WTC11 (cell line): Measurements from ENCODE around the gene TMEM184A.

Experiments used
- FOXP1 ChIP-seq: sonication (generic); formaldehyde crosslinking; IDR thresholded peaks from 2 replicates; pipeline ENCODE4 v1.8.0; 2022; ENCODE audit warnings: missing genetic modification reagents, mild to moderate bottlenecking, moderate library complexity, borderline replicate concordance
- TEAD1 ChIP-seq: sonication (generic); formaldehyde crosslinking; IDR thresholded peaks from 2 replicates; pipeline ENCODE4 v1.8.0; 2022; ENCODE audit warnings: mild to moderate bottlenecking, missing genetic modification reagents
- ZNF232 ChIP-seq: sonication (generic); formaldehyde crosslinking; IDR thresholded peaks from 2 replicates; pipeline ENCODE4 v1.8.0; 2022; ENCODE audit warnings: mild to moderate bottlenecking, missing genetic modification reagents
- TF ChIP-seq, protein P1 (sequence below): fragments of 250-450 bp; sonication (Bioruptor Pico); IDR thresholded peaks from 2 replicates; pipeline ENCODE4 v2.1.2; 2022; ENCODE audit warnings: mild to moderate bottlenecking, moderate library complexity
- TF ChIP-seq, protein P2 (sequence below): sonication (generic); formaldehyde crosslinking; IDR thresholded peaks from 2 replicates; pipeline ENCODE4 v1.8.0; 2022; ENCODE audit warnings: mild to moderate bottlenecking, missing genetic modification reagents
- TF ChIP-seq, protein P3 (sequence below): fragments of 200-600 bp; IDR thresholded peaks from 2 replicates; pipeline ENCODE4 v1.8.0; 2022; ENCODE audit warnings: antibody characterized with exemption

DNA sequence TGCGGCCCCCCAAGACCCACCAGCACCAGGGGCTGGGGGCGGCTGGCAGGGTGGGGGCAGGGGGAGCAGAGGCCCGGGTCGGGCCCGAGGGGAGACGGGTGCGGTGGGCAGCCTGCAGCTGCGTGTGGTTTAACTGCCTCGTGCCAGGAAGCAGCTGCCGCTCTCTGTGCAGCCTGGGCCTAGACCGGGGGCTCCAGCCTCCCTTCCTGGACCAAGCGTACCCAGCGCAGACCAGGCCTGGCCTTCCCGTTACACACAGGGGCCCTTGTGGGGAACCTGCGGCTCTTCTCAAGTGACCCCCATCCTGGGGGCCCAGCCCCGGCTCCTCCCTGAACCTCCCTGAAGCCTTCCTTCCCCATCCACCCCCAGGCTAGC lies 45.2 kb downstream of the TMEM184A start:
- TF ChIP-seq, protein P1, sequence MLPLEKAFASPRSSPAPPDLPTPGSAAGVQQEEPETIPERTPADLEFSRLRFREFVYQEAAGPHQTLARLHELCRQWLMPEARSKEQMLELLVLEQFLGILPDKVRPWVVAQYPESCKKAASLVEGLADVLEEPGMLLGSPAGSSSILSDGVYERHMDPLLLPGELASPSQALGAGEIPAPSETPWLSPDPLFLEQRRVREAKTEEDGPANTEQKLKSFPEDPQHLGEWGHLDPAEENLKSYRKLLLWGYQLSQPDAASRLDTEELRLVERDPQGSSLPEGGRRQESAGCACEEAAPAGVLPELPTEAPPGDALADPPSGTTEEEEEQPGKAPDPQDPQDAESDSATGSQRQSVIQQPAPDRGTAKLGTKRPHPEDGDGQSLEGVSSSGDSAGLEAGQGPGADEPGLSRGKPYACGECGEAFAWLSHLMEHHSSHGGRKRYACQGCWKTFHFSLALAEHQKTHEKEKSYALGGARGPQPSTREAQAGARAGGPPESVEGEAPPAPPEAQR (CRISPR knock-in tag), result no peak
- TF ChIP-seq FOXP1 (CRISPR knock-in tag) (no peak), TEAD1 (CRISPR knock-in tag) (no peak), ZNF232 (CRISPR knock-in tag) (no peak)
- TF ChIP-seq, protein P2, sequence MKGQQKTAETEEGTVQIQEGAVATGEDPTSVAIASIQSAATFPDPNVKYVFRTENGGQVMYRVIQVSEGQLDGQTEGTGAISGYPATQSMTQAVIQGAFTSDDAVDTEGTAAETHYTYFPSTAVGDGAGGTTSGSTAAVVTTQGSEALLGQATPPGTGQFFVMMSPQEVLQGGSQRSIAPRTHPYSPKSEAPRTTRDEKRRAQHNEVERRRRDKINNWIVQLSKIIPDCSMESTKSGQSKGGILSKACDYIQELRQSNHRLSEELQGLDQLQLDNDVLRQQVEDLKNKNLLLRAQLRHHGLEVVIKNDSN (CRISPR knock-in tag), result no peak
- TF ChIP-seq, protein P3, sequence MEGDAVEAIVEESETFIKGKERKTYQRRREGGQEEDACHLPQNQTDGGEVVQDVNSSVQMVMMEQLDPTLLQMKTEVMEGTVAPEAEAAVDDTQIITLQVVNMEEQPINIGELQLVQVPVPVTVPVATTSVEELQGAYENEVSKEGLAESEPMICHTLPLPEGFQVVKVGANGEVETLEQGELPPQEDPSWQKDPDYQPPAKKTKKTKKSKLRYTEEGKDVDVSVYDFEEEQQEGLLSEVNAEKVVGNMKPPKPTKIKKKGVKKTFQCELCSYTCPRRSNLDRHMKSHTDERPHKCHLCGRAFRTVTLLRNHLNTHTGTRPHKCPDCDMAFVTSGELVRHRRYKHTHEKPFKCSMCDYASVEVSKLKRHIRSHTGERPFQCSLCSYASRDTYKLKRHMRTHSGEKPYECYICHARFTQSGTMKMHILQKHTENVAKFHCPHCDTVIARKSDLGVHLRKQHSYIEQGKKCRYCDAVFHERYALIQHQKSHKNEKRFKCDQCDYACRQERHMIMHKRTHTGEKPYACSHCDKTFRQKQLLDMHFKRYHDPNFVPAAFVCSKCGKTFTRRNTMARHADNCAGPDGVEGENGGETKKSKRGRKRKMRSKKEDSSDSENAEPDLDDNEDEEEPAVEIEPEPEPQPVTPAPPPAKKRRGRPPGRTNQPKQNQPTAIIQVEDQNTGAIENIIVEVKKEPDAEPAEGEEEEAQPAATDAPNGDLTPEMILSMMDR, result no peak
